Measurements from ENCODE around the gene ATP10A. TPM values are rescaled to one million over a fixed set of nuclear protein-coding genes. Genes with fewer than 3 reads are reported as not detected.

ATP10A gene
- total RNA-seq, 1 experiment from 2014 or later: not detected

DNA sequence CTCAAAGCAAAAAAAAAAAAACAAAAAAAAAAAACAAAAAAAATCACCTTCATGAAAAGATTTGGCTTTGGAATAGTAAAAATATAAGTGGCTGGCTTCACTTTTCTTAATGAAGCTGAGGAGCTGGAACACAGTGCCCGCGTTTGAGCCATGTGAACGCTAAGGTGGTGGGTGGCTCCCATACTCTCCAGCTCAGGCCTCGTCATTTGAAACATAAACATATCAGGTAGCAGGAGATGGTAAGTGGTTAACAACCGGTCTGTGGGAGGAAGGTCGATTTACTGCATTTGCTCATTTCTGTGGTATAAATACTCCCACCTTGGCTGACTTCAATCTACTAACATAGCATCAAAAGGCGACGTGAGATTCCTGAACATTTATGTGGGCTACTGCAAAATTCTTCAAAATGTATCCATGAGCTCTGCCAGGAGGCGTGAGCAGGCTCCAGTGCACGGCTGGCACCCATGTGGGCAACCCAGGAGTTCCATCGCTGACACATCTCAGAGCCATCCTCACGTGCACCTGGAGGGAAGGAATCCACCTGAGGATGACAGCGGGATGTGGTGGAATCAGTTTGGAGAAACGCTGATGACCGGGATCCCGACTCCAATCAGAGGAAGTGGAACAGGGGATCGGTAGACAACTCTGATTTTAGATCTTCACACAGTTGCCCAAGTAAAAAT lies 157.6 kb downstream of the ATP10A start:
- no peaks in the 10 kb centered on the region for H3K4me1 Mint-ChIP-seq (ENCODE audit: low read depth, unreplicated experiment)
- no peak overlapping the region for H3K4me3 Mint-ChIP-seq (ENCODE audit: unreplicated experiment)
- no peak overlapping the region for H3K27ac Mint-ChIP-seq (ENCODE audit: unreplicated experiment)
- no peaks in the 10 kb centered on the region for H3K9me3 ChIP-seq
- DNase-seq: no peak
- no peak overlapping the region for H3K4me3 ChIP-seq (ENCODE audit: low read depth, low read length)
- no peaks in the 10 kb centered on the region for H3K36me3 ChIP-seq (ENCODE audit: control insufficient read depth, insufficient read depth, low read length)
- ChIA-PET POLR2A (no interaction called here), CTCF (no interaction called here)
- no peaks in the 10 kb centered on the region for H3K27me3 Mint-ChIP-seq (ENCODE audit: insufficient read depth, unreplicated experiment)
- intact Hi-C loops (cut with micrococcal nuclease; ENCODE audit: unreplicated experiment): no loop called here
- no peaks in the 10 kb centered on the region for H3K4me1 ChIP-seq
- no peaks in the 10 kb centered on the region for H3K36me3 Mint-ChIP-seq (ENCODE audit: insufficient read depth, unreplicated experiment)
- BruUV-seq (replicated peaks): no TSS peak
- H3K27me3 ChIP-seq (replicated peaks; ENCODE audit: control insufficient read depth, insufficient read depth, low read length): no peaks in the 10 kb centered on the region
- TF ChIP-seq, protein P1, sequence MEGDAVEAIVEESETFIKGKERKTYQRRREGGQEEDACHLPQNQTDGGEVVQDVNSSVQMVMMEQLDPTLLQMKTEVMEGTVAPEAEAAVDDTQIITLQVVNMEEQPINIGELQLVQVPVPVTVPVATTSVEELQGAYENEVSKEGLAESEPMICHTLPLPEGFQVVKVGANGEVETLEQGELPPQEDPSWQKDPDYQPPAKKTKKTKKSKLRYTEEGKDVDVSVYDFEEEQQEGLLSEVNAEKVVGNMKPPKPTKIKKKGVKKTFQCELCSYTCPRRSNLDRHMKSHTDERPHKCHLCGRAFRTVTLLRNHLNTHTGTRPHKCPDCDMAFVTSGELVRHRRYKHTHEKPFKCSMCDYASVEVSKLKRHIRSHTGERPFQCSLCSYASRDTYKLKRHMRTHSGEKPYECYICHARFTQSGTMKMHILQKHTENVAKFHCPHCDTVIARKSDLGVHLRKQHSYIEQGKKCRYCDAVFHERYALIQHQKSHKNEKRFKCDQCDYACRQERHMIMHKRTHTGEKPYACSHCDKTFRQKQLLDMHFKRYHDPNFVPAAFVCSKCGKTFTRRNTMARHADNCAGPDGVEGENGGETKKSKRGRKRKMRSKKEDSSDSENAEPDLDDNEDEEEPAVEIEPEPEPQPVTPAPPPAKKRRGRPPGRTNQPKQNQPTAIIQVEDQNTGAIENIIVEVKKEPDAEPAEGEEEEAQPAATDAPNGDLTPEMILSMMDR (IDR thresholded peaks at IDR 0.05; ENCODE audit: insufficient read depth in 1 of 2, low read depth in 1 of 2, low read length in 1 of 2, severe bottlenecking in 1 of 2, unreplicated experiment in 1 of 2): no peak
- no peaks in the 10 kb centered on the region for H3K9me3 Mint-ChIP-seq (ENCODE audit: unreplicated experiment)

GRCh38 chr15:25703726-25704125 lies 159.4 kb downstream of the ATP10A start:
- H3K4me3 Mint-ChIP-seq (ENCODE audit: unreplicated experiment): no peak overlapping the region
- Histone ChIP-seq H3K9me3 (no peaks in the 10 kb centered on the region), H3K4me1 (no peaks in the 10 kb centered on the region), H3K27me3 (replicated peaks; ENCODE audit: control insufficient read depth, insufficient read depth, low read length) (no peaks in the 10 kb centered on the region), H3K4me3 (ENCODE audit: low read depth, low read length) (no peak overlapping the region), H3K36me3 (ENCODE audit: control insufficient read depth, insufficient read depth, low read length) (no peaks in the 10 kb centered on the region)
- H3K36me3 Mint-ChIP-seq (ENCODE audit: insufficient read depth, unreplicated experiment): no peaks in the 10 kb centered on the region
- POLR2A ChIA-PET: no interaction called here
- TF ChIP-seq, protein P1 (IDR thresholded peaks at IDR 0.05; ENCODE audit: insufficient read depth in 1 of 2, low read depth in 1 of 2, low read length in 1 of 2, severe bottlenecking in 1 of 2, unreplicated experiment in 1 of 2): no peak
- H3K4me1 Mint-ChIP-seq (ENCODE audit: low read depth, unreplicated experiment): no peaks in the 10 kb centered on the region
- intact Hi-C loops (cut with micrococcal nuclease; ENCODE audit: unreplicated experiment): no loop called here
- BruUV-seq (replicated peaks): no TSS peak
- H3K9me3 Mint-ChIP-seq (ENCODE audit: unreplicated experiment): no peaks in the 10 kb centered on the region
- H3K27ac Mint-ChIP-seq (ENCODE audit: unreplicated experiment): no peak overlapping the region
- CTCF ChIA-PET: no interaction called here
- no peaks in the 10 kb centered on the region for H3K27me3 Mint-ChIP-seq (ENCODE audit: insufficient read depth, unreplicated experiment)
- no peak for DNase-seq

DNA sequence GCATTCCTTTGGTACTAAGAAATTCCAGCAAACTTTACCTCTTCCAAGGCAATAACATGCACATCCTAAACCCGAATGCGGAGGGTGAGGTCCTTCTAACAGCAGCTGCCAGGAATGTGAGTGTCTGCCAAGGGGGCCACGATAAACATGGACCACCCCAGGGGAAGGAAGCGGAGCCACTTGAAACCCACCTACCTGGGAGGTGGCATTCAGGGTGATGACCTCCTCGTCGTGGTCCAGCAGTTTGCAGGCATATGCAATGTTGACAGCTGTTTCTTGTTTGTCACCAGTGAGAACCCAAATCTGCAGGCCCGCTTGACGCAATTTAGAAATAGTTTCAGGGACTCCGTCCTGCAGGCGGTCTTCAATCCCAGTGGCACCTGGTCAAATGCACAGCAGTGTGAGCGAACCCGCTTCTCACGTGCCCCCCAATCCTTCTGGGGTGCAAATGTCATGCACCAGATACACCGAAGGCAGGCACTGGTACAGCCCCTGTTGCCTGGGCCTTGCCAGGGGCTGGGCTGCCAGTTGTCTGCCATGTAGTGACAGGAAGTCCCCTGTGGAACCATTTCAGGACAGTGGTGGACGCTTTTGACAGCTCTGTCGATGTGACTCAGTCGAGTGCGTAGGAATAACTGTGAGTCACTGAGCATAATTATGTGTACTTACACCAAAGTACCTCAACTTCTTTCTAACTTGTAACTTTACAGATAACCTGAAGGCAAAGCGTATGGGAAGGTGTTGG lies 161.2 kb downstream of the ATP10A start:
- no peaks in the 10 kb centered on the region for H3K27me3 ChIP-seq (replicated peaks; ENCODE audit: control insufficient read depth, insufficient read depth, low read length)
- intact Hi-C loops (cut with micrococcal nuclease; ENCODE audit: unreplicated experiment): no loop called here
- no peak for DNase-seq
- H3K27me3 Mint-ChIP-seq (ENCODE audit: insufficient read depth, unreplicated experiment): no peaks in the 10 kb centered on the region
- no peaks in the 10 kb centered on the region for H3K36me3 Mint-ChIP-seq (ENCODE audit: insufficient read depth, unreplicated experiment)
- ChIA-PET POLR2A (no interaction called here), CTCF (interaction anchor here (0.9 kb wide), 1 partner anchor 8 kb away, joined by 3 read pairs; no protein-coding TSS in a partner anchor)
- H3K4me3 ChIP-seq (ENCODE audit: low read depth, low read length): no peak overlapping the region
- TF ChIP-seq, protein P1 (IDR thresholded peaks at IDR 0.05; ENCODE audit: insufficient read depth in 1 of 2, low read depth in 1 of 2, low read length in 1 of 2, severe bottlenecking in 1 of 2, unreplicated experiment in 1 of 2): no peak
- H3K27ac Mint-ChIP-seq (ENCODE audit: unreplicated experiment): no peak overlapping the region
- no peaks in the 10 kb centered on the region for H3K36me3 ChIP-seq (ENCODE audit: control insufficient read depth, insufficient read depth, low read length)
- H3K9me3 ChIP-seq: no peaks in the 10 kb centered on the region
- no peak overlapping the region for H3K4me3 Mint-ChIP-seq (ENCODE audit: unreplicated experiment)
- H3K9me3 Mint-ChIP-seq (ENCODE audit: unreplicated experiment): no peaks in the 10 kb centered on the region
- H3K4me1 ChIP-seq: no peaks in the 10 kb centered on the region
- H3K4me1 Mint-ChIP-seq (ENCODE audit: low read depth, unreplicated experiment): no peaks in the 10 kb centered on the region
- no TSS peak for BruUV-seq (replicated peaks)

Data from Caco-2 (cell line).